Endodermal cell (in vitro differentiated cells): Measurements from ENCODE around the gene FOXB1. TPM values are rescaled to one million over a fixed set of nuclear protein-coding genes. Genes with fewer than 3 reads are reported as not detected.

Source experiments
- DNase-seq: peaks from one replicate; pipeline ENCODE4 v3.0.0-alpha.2; 2017
- H3K27ac ChIP-seq: 2 replicates; pipeline ENCODE4 v1.5.1; 2013; ENCODE audit warnings: mild to moderate bottlenecking, low read depth, low read length, moderate library complexity
- H3K27me3 ChIP-seq: 2 replicates; pipeline ENCODE4 v1.6.1; 2013; ENCODE audit warnings: mild to moderate bottlenecking, low read length, moderate library complexity; ENCODE audit not compliant: insufficient read depth, control insufficient read depth, poor library complexity, severe bottlenecking
- H3K36me3 ChIP-seq: 2 replicates; pipeline ENCODE4 v1.7.0; 2013; ENCODE audit warnings: mild to moderate bottlenecking, low read length, moderate library complexity; ENCODE audit not compliant: control insufficient read depth, insufficient read depth
- H3K4me1 ChIP-seq: one replicate; pipeline ENCODE4 v1.7.0; 2013; ENCODE audit warnings: low read length; ENCODE audit not compliant: control insufficient read depth, insufficient read depth
- H3K4me3 ChIP-seq: 2 replicates; pipeline ENCODE4 v1.5.1; 2013; ENCODE audit warnings: mild to moderate bottlenecking, low read length, moderate library complexity
- H3K9ac ChIP-seq: 2 replicates; pipeline ENCODE4 v1.6.1; 2013; ENCODE audit warnings: mild to moderate bottlenecking, low read length, moderate library complexity; ENCODE audit not compliant: poor library complexity, severe bottlenecking; ENCODE audit errors: extremely low read depth
- H3K9me3 ChIP-seq: 2 replicates; pipeline ENCODE4 v1.6.1; 2013; ENCODE audit warnings: mild to moderate bottlenecking, low read length, moderate library complexity; ENCODE audit not compliant: control insufficient read depth
- H3K27ac Mint-ChIP-seq: 2 replicates; pipeline ENCODE4 v1.8.0; 2020; ENCODE audit warnings: mixed read lengths
- H3K27me3 Mint-ChIP-seq: 2 replicates; pipeline ENCODE4 v1.8.0; 2021; ENCODE audit warnings: mild to moderate bottlenecking, mixed read lengths; ENCODE audit not compliant: insufficient read depth
- H3K36me3 Mint-ChIP-seq: 2 replicates; pipeline ENCODE4 v1.8.0; 2020; ENCODE audit warnings: low read depth, mixed read lengths
- H3K4me1 Mint-ChIP-seq: 2 replicates; pipeline ENCODE4 v1.8.0; 2020; ENCODE audit warnings: mixed read lengths
- H3K4me3 Mint-ChIP-seq: 2 replicates; pipeline ENCODE4 v1.8.0; 2020; ENCODE audit warnings: mild to moderate bottlenecking, moderate library complexity, mixed read lengths
- H3K9me3 Mint-ChIP-seq: 2 replicates; pipeline ENCODE4 v1.8.0; 2020; ENCODE audit warnings: mild to moderate bottlenecking, mixed read lengths
- CTCF ChIP-seq: fragments of 200-600 bp; sonication (generic); conservative IDR thresholded peaks from 2 replicates; pipeline ENCODE4 v1.5.0; 2021; ENCODE audit warnings: antibody characterized with exemption, mild to moderate bottlenecking
- WGBS, 2 experiments: methylation state at CpG; one replicate each; pipeline versions ENCODE4 v1.1.5 to v1.1.7; 2013; ENCODE audit warnings: missing lambda C conversion rate in 2 of 2, mixed read lengths in 1 of 2; ENCODE audit not compliant: insufficient coverage in 1 of 2, insufficient read length in 1 of 2; 5-methylcytosine and 5-hydroxymethylcytosine counted together
- total RNA-seq, 2 donors: library from RNA; stranded (reverse); fragmentation: NEBNext Ultra II Directional in 1 of 2; extraction: Animal tissue kit (Norgen Biotek cat#: 25700) in 1 of 2; gene quantifications; 2 replicates in 1 of 2; 3 replicates in 1 of 2; pipeline ENCODE4 v1.2.1, GENCODE V29; 2021

FOXB1 gene
- total RNA-seq, 2 donors from 2014 or later = 0.73 TPM; not detected in 1

DNA sequence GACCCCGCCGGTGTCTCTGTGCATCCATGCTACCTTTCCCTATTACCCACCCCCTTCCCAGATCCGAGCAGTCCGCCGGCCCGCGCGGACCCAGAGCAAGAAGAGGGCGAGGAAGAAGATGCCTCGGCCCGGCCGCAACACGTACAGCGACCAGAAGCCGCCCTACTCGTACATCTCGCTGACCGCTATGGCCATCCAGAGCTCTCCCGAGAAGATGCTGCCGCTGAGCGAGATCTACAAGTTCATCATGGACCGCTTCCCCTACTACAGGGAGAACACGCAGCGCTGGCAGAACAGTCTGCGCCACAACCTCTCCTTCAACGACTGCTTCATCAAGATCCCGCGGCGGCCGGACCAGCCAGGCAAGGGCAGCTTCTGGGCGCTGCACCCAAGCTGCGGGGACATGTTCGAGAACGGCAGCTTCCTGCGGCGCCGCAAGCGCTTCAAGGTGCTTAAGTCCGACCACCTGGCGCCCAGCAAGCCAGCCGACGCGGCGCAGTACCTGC is 788 bp downstream of the FOXB1 start:
- no peaks in the 10 kb centered on the region for H3K9me3 Mint-ChIP-seq
- H3K4me1 ChIP-seq = peaks cover 16% of the 10 kb centered on the region
- peak overlapping the region; percentile 70 for H3K4me3 Mint-ChIP-seq
- H3K27me3 Mint-ChIP-seq = peaks cover 87% of the 10 kb centered on the region
- no peak overlapping the region for H3K27ac Mint-ChIP-seq
- H3K9ac ChIP-seq = no peak overlapping the region
- H3K4me3 ChIP-seq = peak overlapping the region; percentile 80
- H3K36me3 ChIP-seq = no peaks in the 10 kb centered on the region
- peaks cover 100% of the 10 kb centered on the region for H3K27me3 ChIP-seq
- H3K9me3 ChIP-seq = no peaks in the 10 kb centered on the region
- H3K4me1 Mint-ChIP-seq = peaks cover 73% of the 10 kb centered on the region
- H3K27ac ChIP-seq = no peak overlapping the region
- no peak for TF ChIP-seq CTCF
- DNase-seq = peak; percentile 86
- no peaks in the 10 kb centered on the region for H3K36me3 Mint-ChIP-seq
- WGBS, 2 experiments = 0 to 1% methylated on average over 17 to 44 of the region's 44 CpGs

DNA sequence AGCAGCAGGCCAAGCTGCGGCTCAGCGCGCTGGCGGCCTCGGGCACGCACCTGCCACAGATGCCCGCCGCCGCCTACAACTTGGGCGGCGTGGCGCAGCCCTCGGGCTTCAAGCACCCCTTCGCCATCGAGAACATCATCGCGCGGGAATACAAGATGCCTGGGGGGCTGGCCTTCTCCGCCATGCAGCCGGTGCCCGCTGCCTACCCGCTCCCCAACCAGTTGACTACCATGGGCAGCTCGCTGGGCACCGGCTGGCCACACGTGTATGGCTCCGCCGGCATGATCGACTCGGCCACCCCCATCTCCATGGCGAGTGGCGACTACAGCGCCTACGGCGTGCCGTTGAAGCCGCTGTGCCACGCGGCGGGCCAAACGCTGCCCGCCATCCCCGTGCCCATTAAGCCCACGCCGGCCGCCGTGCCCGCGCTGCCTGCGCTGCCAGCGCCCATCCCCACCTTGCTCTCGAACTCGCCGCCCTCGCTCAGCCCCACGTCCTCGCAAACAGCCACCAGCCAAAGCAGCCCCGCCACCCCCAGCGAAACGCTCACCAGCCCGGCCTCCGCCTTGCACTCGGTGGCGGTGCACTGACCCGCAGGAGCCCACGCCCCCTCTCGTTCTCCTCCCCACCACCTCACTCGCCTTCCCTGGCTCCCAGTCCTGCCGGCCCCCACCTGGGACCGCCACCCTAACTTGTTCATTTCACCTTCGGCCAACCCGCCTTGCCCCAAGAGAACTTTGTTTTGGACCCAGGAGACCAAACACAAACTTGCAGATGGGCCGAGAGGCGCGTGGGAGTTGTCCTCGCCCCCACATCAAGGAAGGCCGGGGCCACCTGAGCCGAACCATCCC is 1.5 kb downstream of the FOXB1 start:
- H3K27me3 ChIP-seq = peaks cover 100% of the 10 kb centered on the region
- H3K27ac Mint-ChIP-seq = no peak overlapping the region
- TF ChIP-seq CTCF = no peak
- H3K36me3 ChIP-seq = no peaks in the 10 kb centered on the region
- peak; percentile 67 for DNase-seq
- WGBS, 2 experiments = 2 to 3% methylated on average over 34 to 77 of the region's 77 CpGs
- no peaks in the 10 kb centered on the region for H3K9me3 Mint-ChIP-seq
- H3K36me3 Mint-ChIP-seq = no peaks in the 10 kb centered on the region
- no peak overlapping the region for H3K27ac ChIP-seq
- H3K4me1 ChIP-seq = peaks cover 16% of the 10 kb centered on the region
- H3K4me3 ChIP-seq = peak overlapping the region; percentile 80
- H3K27me3 Mint-ChIP-seq = peaks cover 87% of the 10 kb centered on the region
- peaks cover 73% of the 10 kb centered on the region for H3K4me1 Mint-ChIP-seq
- peak overlapping the region; percentile 70 for H3K4me3 Mint-ChIP-seq
- no peak overlapping the region for H3K9ac ChIP-seq
- no peaks in the 10 kb centered on the region for H3K9me3 ChIP-seq

GRCh38 chr15:60006203-60006862 is 2.2 kb downstream of the FOXB1 start:
- peaks cover 73% of the 10 kb centered on the region for H3K4me1 Mint-ChIP-seq
- Histone ChIP-seq H3K4me3 (peak overlapping the region; percentile 80), H3K9me3 (no peaks in the 10 kb centered on the region), H3K36me3 (no peaks in the 10 kb centered on the region), H3K27ac (no peak overlapping the region), H3K27me3 (peaks cover 99% of the 10 kb centered on the region), H3K9ac (peak overlapping the region; percentile 1), H3K4me1 (peaks cover 16% of the 10 kb centered on the region)
- peak overlapping the region; percentile 53 for H3K27ac Mint-ChIP-seq
- H3K9me3 Mint-ChIP-seq = no peaks in the 10 kb centered on the region
- no peaks in the 10 kb centered on the region for H3K36me3 Mint-ChIP-seq
- DNase-seq = peak; percentile 92
- peak overlapping the region; percentile 70 for H3K4me3 Mint-ChIP-seq
- 1 to 3% methylated on average over 5 to 32 of the region's 32 CpGs for WGBS, 2 experiments
- peak; percentile 20 for TF ChIP-seq CTCF
- H3K27me3 Mint-ChIP-seq = peaks cover 86% of the 10 kb centered on the region
